SK-N-MC (cell line): ENCODE results near the gene NDUFAF8.

Experiments used
- EZH2 ChIP-seq: fragments of 200-600 bp; sonication (generic); IDR thresholded peaks from one replicate; pipeline ENCODE4 v1.6.1; 2017; ENCODE audit warnings: antibody characterized with exemption
- POLR2AphosphoS5 ChIP-seq: IDR thresholded peaks from 2 replicates; pipeline ENCODE4 v1.6.1; 2012; ENCODE audit warnings: mild to moderate bottlenecking, low read depth, low read length, borderline replicate concordance

DNA sequence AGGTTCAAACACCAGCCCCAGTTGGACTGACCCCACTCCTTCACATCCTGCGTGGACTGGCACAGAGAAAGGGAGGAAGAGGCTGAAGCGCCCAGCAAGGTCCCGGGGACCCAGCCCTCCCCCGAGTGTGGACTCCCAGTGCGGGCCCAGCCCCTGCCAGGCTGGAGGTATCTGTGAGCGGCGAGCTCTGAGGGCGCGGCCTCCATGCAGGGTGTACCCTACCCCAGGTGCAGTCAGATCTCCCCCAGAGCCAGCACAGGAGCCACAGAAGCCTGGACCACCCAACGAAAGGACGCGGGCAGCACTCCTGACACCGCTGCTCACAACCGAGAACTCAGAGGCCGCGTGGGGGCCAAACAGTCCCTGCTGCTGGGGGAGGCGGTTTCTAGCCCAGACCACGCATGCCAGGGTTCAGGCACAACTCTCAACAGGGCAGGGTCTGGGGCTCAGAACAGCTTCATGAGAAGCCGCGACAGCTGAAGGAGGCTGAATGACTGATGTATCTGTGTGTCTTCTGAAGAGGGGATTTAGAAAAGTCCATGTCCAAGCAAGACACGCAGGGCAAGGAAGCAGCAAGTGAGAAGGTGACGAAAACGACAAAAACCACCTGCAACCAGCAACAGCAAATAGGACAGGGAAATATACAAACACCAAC, 47.5 kb downstream of the NDUFAF8 start:
- no peak for TF ChIP-seq POLR2AphosphoS5
- no peak for TF ChIP-seq EZH2
